Activated CD4-positive, alpha-beta memory T cell treated with anti-CD3 and anti-CD28 coated beads, Interleukin-2, amount 10 ng/mL, durations not matched to agents 7 days and 5 days (primary cell): Measurements from ENCODE around the gene FLNA. TPM values are rescaled to one million over a fixed set of nuclear protein-coding genes. Genes with fewer than 3 reads are reported as not detected.
"Not testable (repeated sequence)": the region's sequence is repeated elsewhere in the genome, so short reads cannot be mapped to it uniquely, and the experiment has no call there.

Source experiments
- CTCF ChIA-PET: fragments of 350-600 bp; sonication (Branson Sonifier 250); formaldehyde crosslinking; loops from one replicate; lab custom pipeline; 2021; ENCODE audit warnings: antibody characterized with exemption, inconsistent platforms; lab: Charles Lee
- POLR2A ChIA-PET: fragments of 350-600 bp; sonication (Branson Sonifier 250); formaldehyde crosslinking; loops from one replicate; lab custom pipeline; 2021; ENCODE audit warnings: antibody characterized with exemption; lab: Charles Lee
- DNase-seq: peaks from one replicate; pipeline ENCODE4 v3.0.0-alpha.2; 2020
- H3K27ac Mint-ChIP-seq: one replicate; pipeline ENCODE4 v1.8.0; 2021; ENCODE audit warnings: mild to moderate bottlenecking, mixed read lengths
- H3K27me3 Mint-ChIP-seq: one replicate; pipeline ENCODE4 v1.8.0; 2021; ENCODE audit warnings: mixed read lengths
- H3K36me3 Mint-ChIP-seq: one replicate; pipeline ENCODE4 v1.8.0; 2021; ENCODE audit warnings: low read depth, mixed read lengths
- H3K4me1 Mint-ChIP-seq: one replicate; pipeline ENCODE4 v1.8.0; 2021; ENCODE audit warnings: mixed read lengths
- H3K4me3 Mint-ChIP-seq: one replicate; pipeline ENCODE4 v1.8.0; 2021; ENCODE audit warnings: mild to moderate bottlenecking, mixed read lengths
- H3K9me3 Mint-ChIP-seq: one replicate; pipeline ENCODE4 v1.8.0; 2021; ENCODE audit warnings: mixed read lengths
- total RNA-seq, 2 experiments: library from RNA; stranded (reverse); gene quantifications; one replicate each; pipeline ENCODE4 v1.2.3, GENCODE V29; 2021

Gene FLNA
- total RNA-seq, 2 experiments from 2014 or later, result 1,571 to 1,579 TPM

DNA sequence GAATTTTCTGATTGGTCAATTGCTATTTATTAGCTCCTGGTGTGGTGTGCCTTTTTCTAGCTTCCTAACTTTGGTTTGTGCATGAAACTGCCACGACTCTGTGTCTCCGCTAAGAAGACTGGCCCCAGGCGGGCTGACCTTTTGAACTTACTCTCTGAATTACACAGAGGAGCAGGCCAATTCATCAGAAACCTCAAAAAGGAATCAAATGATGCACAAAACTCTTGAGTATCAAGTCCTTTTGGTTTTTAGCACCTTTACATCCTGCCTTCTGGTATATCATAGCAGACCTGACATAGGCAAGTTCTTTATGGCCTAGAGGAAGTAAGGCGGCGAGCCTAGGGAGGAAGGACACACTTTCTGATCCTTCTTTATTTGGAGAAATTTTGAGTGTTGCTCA is 61.3 kb downstream of the FLNA start:
- Mint-ChIP-seq H3K4me3 (no peak overlapping the region), H3K4me1 (peaks cover 59% of the 10 kb centered on the region)
- POLR2A ChIA-PET, result interaction anchor here (1.5 kb wide), 1 partner anchor 14 kb away, joined by 4 read pairs; no protein-coding TSS in a partner anchor

DNA sequence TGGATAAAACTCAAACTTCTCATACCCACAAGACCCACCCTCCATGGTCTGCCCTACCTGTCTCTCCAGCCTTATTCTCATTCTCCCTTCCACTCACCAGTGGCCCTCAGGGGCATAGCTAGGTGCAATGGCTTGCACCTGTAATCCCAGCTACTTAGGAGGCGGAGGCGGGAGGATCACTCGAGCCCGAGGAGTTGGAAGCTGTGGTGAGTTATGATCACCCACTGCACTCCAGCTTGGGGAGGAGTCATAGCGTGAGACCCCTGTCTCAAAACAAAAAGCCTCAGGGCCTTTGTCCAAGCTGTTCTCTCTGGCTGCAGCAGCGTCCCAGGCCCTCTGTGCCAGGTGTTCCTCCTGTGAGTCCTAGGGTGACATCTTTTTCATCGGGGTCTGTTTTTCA is 62.3 kb downstream of the FLNA start:
- Mint-ChIP-seq H3K36me3 (no peaks in the 10 kb centered on the region), H3K27ac (no peak overlapping the region), H3K27me3 (no peaks in the 10 kb centered on the region), H3K4me1 (peaks cover 61% of the 10 kb centered on the region), H3K9me3 (no peaks in the 10 kb centered on the region), H3K4me3 (no peak overlapping the region)
- DNase-seq, result no peak
- POLR2A ChIA-PET, result interaction anchor here (1.5 kb wide), 1 partner anchor 15 kb away, joined by 4 read pairs; no protein-coding TSS in a partner anchor
- CTCF ChIA-PET, result no interaction called here

More for the DNA sequence above, 61.3 kb downstream of the FLNA start:
- H3K27ac Mint-ChIP-seq, result peak overlapping the region; percentile 90
- DNase-seq, result peak; percentile 46
- no peaks in the 10 kb centered on the region for H3K27me3 Mint-ChIP-seq
- CTCF ChIA-PET, result interaction anchor here (0.9 kb wide), 1 partner anchor 176 kb away, joined by 3 read pairs; no protein-coding TSS in a partner anchor
- no peaks in the 10 kb centered on the region for H3K9me3 Mint-ChIP-seq
- H3K36me3 Mint-ChIP-seq, result no peaks in the 10 kb centered on the region

DNA sequence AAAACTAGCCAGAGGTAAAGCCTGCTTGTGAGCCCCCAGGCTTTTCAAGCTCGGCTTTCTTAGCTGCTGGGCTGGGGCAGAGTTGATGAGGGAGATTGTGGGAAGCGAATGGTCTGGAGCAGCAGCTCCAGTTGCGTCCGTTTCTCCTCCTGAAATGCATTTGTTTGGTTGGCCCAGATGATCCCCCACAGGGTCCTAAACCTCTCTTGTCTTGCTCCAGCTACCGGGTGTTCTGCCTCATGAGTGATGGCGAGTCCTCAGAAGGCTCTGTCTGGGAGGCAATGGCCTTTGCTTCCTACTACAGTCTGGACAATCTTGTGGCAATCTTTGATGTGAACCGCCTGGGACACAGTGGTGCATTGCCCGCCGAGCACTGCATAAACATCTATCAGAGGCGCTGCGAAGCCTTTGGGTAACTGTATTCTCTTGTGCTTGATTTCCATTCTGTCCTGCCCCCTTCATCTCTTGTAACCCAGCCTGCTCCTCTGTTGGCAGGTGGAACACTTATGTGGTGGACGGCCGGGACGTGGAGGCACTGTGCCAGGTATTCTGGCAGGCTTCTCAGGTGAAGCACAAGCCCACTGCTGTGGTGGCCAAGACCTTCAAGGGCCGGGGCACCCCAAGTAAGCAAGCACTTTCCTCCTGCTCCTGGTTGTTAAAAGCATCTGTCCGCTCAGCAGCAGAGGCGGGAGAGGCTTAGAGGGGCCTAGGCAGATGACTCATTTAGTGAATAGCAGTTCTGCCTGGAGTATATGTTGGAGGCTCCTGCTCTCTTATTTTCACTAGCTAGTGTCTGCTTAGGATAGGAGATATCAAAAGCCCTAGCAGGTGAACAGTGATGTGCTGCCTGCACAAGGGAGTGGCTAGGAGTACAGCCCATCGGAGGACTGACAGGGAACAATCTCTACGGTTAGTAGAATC is 63.6 kb downstream of the FLNA start:
- CTCF ChIA-PET, result interaction anchor here (2.8 to 4.1 kb wide), 2 partner anchors 16 to 174 kb away, joined by 16 to 19 read pairs; no protein-coding TSS in a partner anchor
- H3K27me3 Mint-ChIP-seq, result no peaks in the 10 kb centered on the region
- peaks cover 60% of the 10 kb centered on the region for H3K4me1 Mint-ChIP-seq
- DNase-seq, result no peak
- H3K27ac Mint-ChIP-seq, result peak overlapping the region; percentile 14
- POLR2A ChIA-PET, result no interaction called here
- no peaks in the 10 kb centered on the region for H3K9me3 Mint-ChIP-seq
- no peaks in the 10 kb centered on the region for H3K36me3 Mint-ChIP-seq
- H3K4me3 Mint-ChIP-seq, result no peak overlapping the region

DNA sequence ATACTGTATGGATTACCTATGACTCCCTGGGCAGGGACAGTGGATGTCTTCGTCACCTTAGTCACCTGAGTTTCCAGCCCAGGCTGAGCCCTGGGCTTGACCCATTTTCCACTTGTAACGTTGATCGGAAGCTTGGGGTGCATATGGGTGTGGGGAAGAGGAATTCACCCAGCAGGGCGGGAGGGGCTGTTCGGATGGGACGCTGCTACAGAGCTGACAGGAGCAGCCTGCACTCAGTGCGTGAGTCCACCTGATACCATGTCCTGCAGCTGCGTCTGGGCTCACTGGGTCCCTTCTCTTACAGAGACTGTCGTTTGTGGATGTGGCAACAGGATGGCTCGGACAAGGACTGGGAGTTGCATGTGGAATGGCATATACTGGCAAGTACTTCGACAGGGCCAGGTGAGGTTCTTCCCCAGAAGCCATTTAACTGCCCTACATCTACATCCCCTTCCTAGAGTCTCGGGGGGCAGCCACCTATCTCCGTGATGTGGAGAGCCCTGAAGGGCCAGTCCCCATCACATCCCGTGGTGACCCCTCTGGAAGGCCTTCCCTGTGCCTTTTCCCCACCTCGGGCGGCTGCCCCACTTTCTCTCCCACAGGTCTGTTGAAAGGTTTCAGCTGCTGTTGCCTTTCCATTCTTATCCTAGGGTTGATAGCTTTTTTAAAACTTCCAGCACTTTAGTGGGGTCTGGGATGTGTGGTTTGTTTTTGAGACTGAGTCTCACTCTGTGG is 65.2 kb downstream of the FLNA start:
- CTCF ChIA-PET, result interaction anchor here (1.1 to 4.1 kb wide), 6 partner anchors 9 to 183 kb away, joined by 3 to 19 read pairs (median 6); no protein-coding TSS in a partner anchor
- no peak for DNase-seq
- Mint-ChIP-seq H3K36me3 (no peaks in the 10 kb centered on the region), H3K4me3 (no peak overlapping the region), H3K4me1 (peaks cover 57% of the 10 kb centered on the region), H3K27me3 (no peaks in the 10 kb centered on the region), H3K27ac (no peak overlapping the region), H3K9me3 (no peaks in the 10 kb centered on the region)
- POLR2A ChIA-PET, result interaction anchor here (0.9 kb wide), 1 partner anchor 7 kb away, joined by 4 read pairs; no protein-coding TSS in a partner anchor

DNA sequence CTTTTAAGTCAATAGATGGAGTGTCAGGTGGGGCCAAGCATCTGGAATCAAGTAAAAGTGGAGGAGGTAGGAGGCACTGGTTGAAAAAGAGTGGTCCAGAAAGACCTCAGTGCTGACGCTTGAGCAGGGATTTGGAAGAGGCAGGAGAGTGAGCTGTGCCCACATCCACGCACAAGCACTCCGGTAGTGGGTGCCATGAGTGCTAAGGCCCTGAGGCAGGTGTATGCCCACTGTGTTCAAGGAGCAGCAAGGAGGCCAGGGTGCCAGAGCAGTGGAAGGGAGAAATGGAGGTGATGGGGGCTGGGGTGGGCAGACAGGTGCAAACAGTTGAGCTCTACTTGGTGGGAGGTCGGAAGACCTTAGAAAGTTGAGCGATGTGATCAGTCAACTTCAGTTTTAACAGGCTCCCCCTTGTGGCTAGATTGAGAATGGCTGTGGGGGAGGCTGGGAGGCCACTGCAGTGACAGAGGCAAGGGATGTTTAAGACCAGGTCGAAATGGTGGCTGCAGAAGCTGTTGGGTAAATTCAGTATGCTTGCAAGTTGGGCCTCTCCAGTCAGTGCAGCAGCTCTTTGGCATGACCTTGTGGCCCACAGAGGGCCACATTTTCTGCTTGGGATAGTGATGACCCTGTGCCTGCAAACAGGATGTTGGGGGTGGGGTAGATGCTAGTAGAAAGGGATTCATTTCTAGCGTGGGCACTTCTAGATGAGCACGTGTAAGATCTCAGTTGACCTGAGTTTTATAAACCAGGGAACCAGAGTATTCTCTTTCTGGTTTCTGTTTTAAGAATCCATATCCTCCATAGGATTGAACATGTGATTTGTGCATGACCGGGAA is 66.1 kb downstream of the FLNA start:
- H3K27me3 Mint-ChIP-seq, result no peaks in the 10 kb centered on the region
- H3K27ac Mint-ChIP-seq, result peak overlapping the region; percentile 74
- no peak overlapping the region for H3K4me3 Mint-ChIP-seq
- ChIA-PET POLR2A (interaction anchor here (0.9 to 1.1 kb wide), 2 partner anchors 8 to 171 kb away, joined by 3 to 4 read pairs; no protein-coding TSS in a partner anchor), CTCF (interaction anchor here (0.6 to 4.1 kb wide), 10 partner anchors 9 to 298 kb away, joined by 3 to 19 read pairs (median 4); no protein-coding TSS in a partner anchor)
- peaks cover 49% of the 10 kb centered on the region for H3K4me1 Mint-ChIP-seq
- no peaks in the 10 kb centered on the region for H3K36me3 Mint-ChIP-seq
- DNase-seq, result peak; percentile 83
- H3K9me3 Mint-ChIP-seq, result no peaks in the 10 kb centered on the region

DNA sequence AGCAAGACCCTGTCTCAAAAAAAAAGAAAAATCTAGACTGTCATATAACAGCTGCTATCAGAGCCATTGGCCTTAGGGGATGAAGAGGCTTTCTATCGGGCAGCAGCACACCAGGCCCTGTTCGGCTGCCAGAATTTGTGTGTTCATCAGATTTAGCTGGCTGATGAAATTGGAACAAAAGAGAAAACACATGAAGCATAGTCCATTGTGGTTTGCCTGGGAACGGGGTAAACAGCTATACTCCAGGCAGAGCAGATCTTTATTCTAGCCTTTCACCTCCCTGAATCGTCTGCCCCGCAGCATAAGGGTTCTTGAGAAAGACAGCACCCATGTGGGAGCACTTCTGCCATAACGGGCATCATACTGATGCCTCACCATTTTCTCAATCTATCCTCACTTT is 67.2 kb downstream of the FLNA start:
- Mint-ChIP-seq H3K27ac (no peak overlapping the region), H3K4me1 (peaks cover 38% of the 10 kb centered on the region), H3K4me3 (no peak overlapping the region), H3K36me3 (no peaks in the 10 kb centered on the region), H3K9me3 (no peaks in the 10 kb centered on the region), H3K27me3 (no peaks in the 10 kb centered on the region)
- CTCF ChIA-PET, result no interaction called here
- no peak for DNase-seq
- POLR2A ChIA-PET, result interaction anchor here (1.1 kb wide), 1 partner anchor 170 kb away, joined by 3 read pairs; no protein-coding TSS in a partner anchor

DNA sequence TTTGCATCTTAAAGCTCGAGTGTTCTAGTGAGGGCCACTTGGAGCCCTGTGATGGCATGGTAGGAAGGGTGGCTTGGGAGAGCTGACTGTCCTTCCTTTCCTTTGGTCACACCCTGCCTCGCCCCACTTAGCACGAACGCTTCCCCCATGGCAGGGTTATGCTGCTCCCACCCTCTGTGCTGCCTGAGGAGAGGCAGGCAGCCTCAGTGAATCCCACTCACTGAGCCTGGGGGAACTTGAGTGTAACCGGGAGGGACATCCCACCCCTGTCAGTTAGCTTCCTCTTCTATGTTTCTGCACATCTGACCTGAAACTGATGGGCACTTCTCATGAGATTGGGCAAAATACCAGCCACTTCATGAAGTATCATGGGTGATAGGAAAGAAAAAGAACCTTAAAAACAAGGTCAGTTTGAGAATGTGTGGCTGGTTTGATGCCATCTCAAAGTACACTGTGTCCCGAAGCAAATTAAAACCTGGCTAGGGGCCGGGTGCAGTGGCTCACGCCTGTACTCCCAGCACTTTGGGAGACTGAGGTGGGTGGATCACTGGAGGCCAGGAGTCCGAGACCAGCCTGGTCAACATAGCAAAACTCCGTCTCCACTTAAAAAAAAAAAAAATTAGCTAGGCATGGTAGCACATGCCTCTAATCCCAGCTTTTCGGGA is 68.8 kb downstream of the FLNA start:
- POLR2A ChIA-PET, result no interaction called here
- H3K4me1 Mint-ChIP-seq, result peaks cover 24% of the 10 kb centered on the region
- H3K4me3 Mint-ChIP-seq, result no peak overlapping the region
- CTCF ChIA-PET, result interaction anchor here (1.7 kb wide), 1 partner anchor 68 kb away, joined by 3 read pairs; no protein-coding TSS in a partner anchor
- no peaks in the 10 kb centered on the region for H3K36me3 Mint-ChIP-seq
- no peak for DNase-seq
- no peak overlapping the region for H3K27ac Mint-ChIP-seq
- H3K9me3 Mint-ChIP-seq, result no peaks in the 10 kb centered on the region
- no peaks in the 10 kb centered on the region for H3K27me3 Mint-ChIP-seq

DNA sequence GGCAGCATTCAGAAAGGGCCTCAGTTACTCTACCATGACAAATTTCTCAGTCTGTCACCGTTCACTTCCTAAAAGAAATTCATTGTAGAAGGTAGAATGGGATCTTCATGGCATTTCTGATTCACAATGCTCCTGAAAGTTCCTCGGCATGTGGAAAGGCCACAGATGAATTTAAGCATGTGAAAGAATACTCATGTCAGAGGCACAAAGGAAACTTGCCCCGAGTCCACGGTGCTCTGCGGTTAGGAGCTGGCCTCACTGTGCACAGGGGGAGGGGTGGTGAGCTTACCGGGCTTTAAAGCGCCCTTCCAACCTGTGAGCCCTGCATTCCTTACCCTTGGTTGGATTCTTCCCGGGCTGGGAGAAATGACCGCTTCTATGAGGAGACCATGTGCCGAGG is 69.6 kb downstream of the FLNA start:
- Mint-ChIP-seq H3K4me3 (no peak overlapping the region), H3K27me3 (no peaks in the 10 kb centered on the region)
- CTCF ChIA-PET, result no interaction called here

DNA sequence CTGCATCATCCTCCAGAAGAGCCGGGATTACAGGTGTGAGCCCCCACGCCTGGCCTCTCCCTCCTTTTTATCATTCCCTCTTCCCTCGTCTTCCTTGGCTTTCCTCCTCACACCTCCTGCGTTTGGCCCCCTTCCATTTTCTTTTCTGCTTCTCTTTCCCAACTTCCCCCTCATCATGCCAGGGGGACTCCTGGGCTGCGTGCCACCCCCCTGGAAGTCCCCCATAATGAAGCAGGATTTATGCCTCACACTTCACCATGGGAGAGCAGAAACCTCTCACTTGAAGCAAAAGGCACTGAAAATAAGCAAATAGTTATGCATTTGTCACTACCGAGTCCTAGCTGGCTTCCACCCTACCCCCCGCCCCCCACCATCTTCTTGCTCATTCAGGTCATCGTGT is 71.0 kb downstream of the FLNA start:
- Mint-ChIP-seq H3K4me1 (peaks cover 12% of the 10 kb centered on the region), H3K27me3 (no peaks in the 10 kb centered on the region), H3K9me3 (no peaks in the 10 kb centered on the region), H3K27ac (no peak overlapping the region), H3K4me3 (no peak overlapping the region), H3K36me3 (no peaks in the 10 kb centered on the region)
- ChIA-PET CTCF (no interaction called here), POLR2A (no interaction called here)
- DNase-seq, result no peak

More for the DNA sequence above, 69.6 kb downstream of the FLNA start:
- Mint-ChIP-seq H3K36me3 (no peaks in the 10 kb centered on the region), H3K9me3 (no peaks in the 10 kb centered on the region), H3K27ac (no peak overlapping the region), H3K4me1 (peaks cover 20% of the 10 kb centered on the region)
- DNase-seq, result no peak
- POLR2A ChIA-PET, result no interaction called here

DNA sequence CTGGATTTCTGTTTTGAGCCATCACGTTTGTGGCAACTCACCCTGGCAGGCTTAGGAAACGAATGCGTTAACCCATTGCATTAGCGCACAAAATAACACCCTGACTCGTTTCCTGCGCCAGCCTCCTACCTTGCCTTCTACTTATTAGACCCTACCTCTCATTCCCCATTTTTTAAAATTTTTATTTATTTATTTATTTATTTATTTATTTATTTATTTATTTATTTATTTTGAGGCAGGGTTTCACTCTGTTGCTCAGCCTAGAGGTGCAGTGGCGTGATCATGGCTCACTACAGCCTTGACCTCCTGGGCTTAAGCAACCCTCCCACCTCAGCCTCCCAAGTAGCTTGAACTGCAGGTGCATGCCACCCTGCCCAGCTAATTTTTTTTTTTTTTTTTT is 71.4 kb downstream of the FLNA start:
- DNase-seq, H3K36me3 Mint-ChIP-seq, H3K27me3 Mint-ChIP-seq, H3K4me1 Mint-ChIP-seq, H3K9me3 Mint-ChIP-seq, H3K27ac Mint-ChIP-seq, H3K4me3 Mint-ChIP-seq, POLR2A ChIA-PET, CTCF ChIA-PET: not testable (repeated sequence)

DNA sequence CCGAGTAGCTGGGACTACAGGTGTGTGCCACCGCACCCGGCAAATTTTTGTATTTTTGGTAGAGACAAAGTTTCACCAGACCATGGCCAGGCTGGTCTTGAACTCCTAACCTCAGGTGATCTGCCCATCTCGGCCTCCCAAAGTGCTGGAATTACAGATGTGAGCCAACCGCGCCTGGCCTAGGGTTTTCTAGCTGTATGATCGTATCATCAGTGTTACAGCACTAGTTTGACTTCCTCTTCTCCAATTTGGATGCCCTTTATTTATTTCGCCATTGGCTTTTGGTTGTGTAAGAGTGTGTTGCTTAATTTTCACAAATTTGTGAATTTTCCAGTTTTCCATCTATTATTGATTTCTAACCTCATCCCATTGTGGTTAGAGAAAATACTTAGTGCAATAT is 73.6 kb downstream of the FLNA start:
- DNase-seq, result no peak
- ChIA-PET POLR2A (no interaction called here), CTCF (no interaction called here)
- Mint-ChIP-seq H3K36me3 (no peaks in the 10 kb centered on the region), H3K27ac (no peak overlapping the region), H3K4me3 (no peak overlapping the region), H3K4me1 (no peaks in the 10 kb centered on the region), H3K27me3 (no peaks in the 10 kb centered on the region), H3K9me3 (no peaks in the 10 kb centered on the region)
